Endothelial cell of umbilical vein (primary cell): Measurements from ENCODE around the gene PPIP5K1.

ENCODE experiments used
- CTCF ChIP-seq, 2 donors: IDR thresholded peaks; 1 replicate in 1 of 2; 2 replicates in 1 of 2; pipeline ENCODE4 v1.5.1; 2011; ENCODE audit warnings: low read length in 2 of 2, mild to moderate bottlenecking in 2 of 2, moderate library complexity in 2 of 2, control low read depth in 1 of 2, inconsistent platforms in 1 of 2, low read depth in 1 of 2; ENCODE audit not compliant: insufficient read depth in 1 of 2; ENCODE audit errors: extremely low read depth in 1 of 2
- FOS ChIP-seq: IDR thresholded peaks from 2 replicates; pipeline ENCODE4 v1.6.1; 2011; ENCODE audit warnings: mild to moderate bottlenecking, low read length, moderate library complexity, borderline replicate concordance; ENCODE audit not compliant: insufficient read depth
- GATA2 ChIP-seq: IDR thresholded peaks from 2 replicates; pipeline ENCODE4 v1.7.0; 2011; ENCODE audit warnings: low read depth, mild to moderate bottlenecking, moderate library complexity, mixed read lengths, low read length; ENCODE audit not compliant: insufficient read length, insufficient read depth
- POLR2A ChIP-seq: IDR thresholded peaks from 2 replicates; pipeline ENCODE4 v1.6.1; 2012; ENCODE audit warnings: low read depth, mild to moderate bottlenecking, control low read depth, low read length
- POLR2AphosphoS5 ChIP-seq: IDR thresholded peaks from 2 replicates; pipeline ENCODE4 v1.6.1; 2012; ENCODE audit warnings: low read depth, mild to moderate bottlenecking, control low read depth, low read length, moderate library complexity; ENCODE audit not compliant: insufficient read depth

- TF ChIP-seq CTCF (IDR thresholded peaks at IDR 0.05; ENCODE audit: extremely low read depth in 1 of 2, insufficient read depth in 1 of 2, low read depth in 1 of 2, low read length in 2 of 2) = no peak
- no peak for TF ChIP-seq GATA2
- no peak for TF ChIP-seq POLR2A
- no peak for TF ChIP-seq POLR2AphosphoS5
- TF ChIP-seq FOS = no peak
Observed at GRCh38 chr15:43499635-43500034, 90.4 kb downstream of the PPIP5K1 start.
